HepG2 (cell line): Measurements from ENCODE around the gene DAZAP1. TPM values are rescaled to one million over a fixed set of nuclear protein-coding genes. Genes with fewer than 3 reads are reported as not detected.
A peak's percentile ranks its signal among the peaks of the same experiment; 100 is the strongest.

ENCODE experiments used
- BRF2 ChIP-seq: sonication (generic); formaldehyde crosslinking; IDR thresholded peaks from 2 replicates; pipeline ENCODE4 v1.8.1; 2022; ENCODE audit warnings: mild to moderate bottlenecking, missing genetic modification reagents
- CREBL2 ChIP-seq: sonication (generic); formaldehyde crosslinking; IDR thresholded peaks from 2 replicates; pipeline ENCODE4 v1.8.1; 2023; ENCODE audit warnings: missing genetic modification reagents, mild to moderate bottlenecking, borderline replicate concordance
- E2F5 ChIP-seq: sonication (generic); formaldehyde crosslinking; conservative IDR thresholded peaks from 2 replicates; pipeline ENCODE4 v1.4.0; 2020; ENCODE audit warnings: missing genetic modification reagents
- FOXA3 ChIP-seq: IDR thresholded peaks from 2 replicates; pipeline ENCODE4 v1.6.1; 2016; ENCODE audit warnings: missing genetic modification reagents, missing compliant biosample characterization
- KAT7 ChIP-seq: IDR thresholded peaks from 2 replicates; pipeline ENCODE4 v1.6.1; 2018; ENCODE audit warnings: borderline replicate concordance, missing compliant biosample characterization
- KMT2B ChIP-seq: IDR thresholded peaks from 2 replicates; pipeline ENCODE4 v1.6.1; 2016; ENCODE audit warnings: missing genetic modification reagents, missing compliant biosample characterization
- MIER2 ChIP-seq: IDR thresholded peaks from 2 replicates; pipeline ENCODE4 v1.6.1; 2016; ENCODE audit warnings: missing biosample characterization, missing genetic modification reagents
- MYC ChIP-seq: sonication (generic); formaldehyde crosslinking; IDR thresholded peaks from 2 replicates; pipeline ENCODE4 v1.9.0; 2021; ENCODE audit warnings: missing genetic modification reagents, borderline replicate concordance
- NBN ChIP-seq: fragments of 450-650 bp; conservative IDR thresholded peaks from 2 replicates; pipeline ENCODE4 v1.6.1; 2017
- NFKBIZ ChIP-seq: IDR thresholded peaks from 2 replicates; pipeline ENCODE4 v1.6.1; 2018; ENCODE audit warnings: missing genetic modification reagents, missing compliant biosample characterization
- PAXIP1 ChIP-seq: sonication (generic); formaldehyde crosslinking; conservative IDR thresholded peaks from 2 replicates; pipeline ENCODE4 v1.4.0; 2020; ENCODE audit warnings: mild to moderate bottlenecking, missing genetic modification reagents, moderate library complexity
- SCMH1 ChIP-seq: sonication (generic); formaldehyde crosslinking; IDR thresholded peaks from 2 replicates; pipeline ENCODE4 v1.9.0; 2021; ENCODE audit warnings: missing genetic modification reagents, mild to moderate bottlenecking, borderline replicate concordance
- SMARCC2 ChIP-seq: fragments of 450-650 bp; IDR thresholded peaks from 2 replicates; pipeline ENCODE4 v1.6.1; 2017; ENCODE audit warnings: antibody characterized with exemption, mild to moderate bottlenecking
- ZBTB4 ChIP-seq: sonication (generic); formaldehyde crosslinking; IDR thresholded peaks from 2 replicates; pipeline ENCODE4 v1.4.0; 2020; ENCODE audit warnings: missing genetic modification reagents, mild to moderate bottlenecking, borderline replicate concordance
- ZNF30 ChIP-seq: sonication (generic); formaldehyde crosslinking; IDR thresholded peaks from 2 replicates; pipeline ENCODE4 v1.5.0; 2020; ENCODE audit warnings: mild to moderate bottlenecking, missing genetic modification reagents
- ZNF326 ChIP-seq: sonication (generic); formaldehyde crosslinking; IDR thresholded peaks from 2 replicates; pipeline ENCODE4 v1.4.0; 2020; ENCODE audit warnings: missing genetic modification reagents, borderline replicate concordance
- ZNF333 ChIP-seq: sonication (generic); formaldehyde crosslinking; IDR thresholded peaks from 2 replicates; pipeline ENCODE4 v1.4.0; 2020; ENCODE audit warnings: mild to moderate bottlenecking, missing genetic modification reagents, borderline replicate concordance
- ZNF34 ChIP-seq: sonication (generic); formaldehyde crosslinking; IDR thresholded peaks from 2 replicates; pipeline ENCODE4 v1.4.0; 2020; ENCODE audit warnings: mild to moderate bottlenecking, missing genetic modification reagents, borderline replicate concordance
- ZNF382 ChIP-seq: sonication (generic); formaldehyde crosslinking; IDR thresholded peaks from 2 replicates; pipeline ENCODE4 v1.5.0; 2020; ENCODE audit warnings: missing genetic modification reagents, mild to moderate bottlenecking, borderline replicate concordance
- ZNF546 ChIP-seq: sonication (generic); formaldehyde crosslinking; conservative IDR thresholded peaks from 2 replicates; pipeline ENCODE4 v1.8.1; 2023; ENCODE audit warnings: mild to moderate bottlenecking, missing genetic modification reagents
- ZSCAN12 ChIP-seq: sonication (generic); formaldehyde crosslinking; IDR thresholded peaks from 2 replicates; pipeline ENCODE4 v1.9.0; 2021; ENCODE audit warnings: mild to moderate bottlenecking, missing genetic modification reagents
- polyA plus RNA-seq, 8 experiments: library from polyadenylated mRNA; depleted of rRNA in 3 of 8; stranded (reverse) in 7 of 8; unstranded in 1 of 8; fragments of >200 nt; fragmentation: Illumina TruSeq in 4 of 8; extraction: Trizol in 4 of 8; gene quantifications; 2 replicates each; pipeline versions ENCODE4 v1.2.1 to v1.2.3, GENCODE V29; 2011 to 2016; ENCODE audit warnings: low read depth in 4 of 8, missing spikeins in 1 of 8, mixed read lengths in 1 of 8; ENCODE audit not compliant: insufficient read depth in 1 of 8
- total RNA-seq, 5 experiments: library from RNA; depleted of rRNA; stranded (reverse); fragments of >200 nt; fragmentation: Illumina TruSeq; extraction: Trizol; gene quantifications; 2 replicates each; pipeline ENCODE4 v1.2.3, GENCODE V29; 2016; ENCODE audit warnings: low read depth in 1 of 5

The DAZAP1 gene
- total and polyA plus RNA-seq, 2 of the 13 experiments (the other 11 are each of a cell fraction or from before 2014, with no cell fraction given) = 63.3 to 79.2 TPM

GRCh38 chr19:1408300-1409203 lies 1.2 kb downstream of the DAZAP1 start (continued):
- TF ChIP-seq SCMH1 (CRISPR knock-in tag) (no peak), ZNF34 (CRISPR knock-in tag) (no peak), BRF2 (no peak), ZNF546 (CRISPR knock-in tag) (peak; percentile 45), KMT2B (CRISPR knock-in tag) (no peak), PAXIP1 (CRISPR knock-in tag) (no peak), E2F5 (CRISPR knock-in tag) (no peak), NFKBIZ (CRISPR knock-in tag) (no peak), ZNF333 (peak; percentile 39; the same call in 1 of the 2 replicates), ZNF30 (CRISPR knock-in tag) (no peak), CREBL2 (CRISPR knock-in tag) (no peak), FOXA3 (0 out of 2 replicates have a peak, but pooled peaks have one; percentile 18), MIER2 (CRISPR knock-in tag) (no peak), ZNF326 (no peak), KAT7 (peak; percentile 73; the same call in 1 of the 2 replicates), MYC (peak; percentile 72), ZNF382 (CRISPR knock-in tag) (no peak), NBN (no peak), ZBTB4 (CRISPR knock-in tag) (no peak), ZSCAN12 (CRISPR knock-in tag) (no peak; the same call in 1 of the 2 replicates), SMARCC2 (no peak)
